ENCODE measurements around the gene CRYBA2.

GRCh38 chr2:218953366-218953954 lies 39.8 kb downstream of the CRYBA2 start:
- TF ChIP-seq CTCF (conservative IDR thresholded peaks at IDR 0.05 in 1 of 2, IDR thresholded peaks at IDR 0.05 in 1 of 2; ENCODE audit: extremely low read depth in 1 of 2, insufficient read depth in 1 of 2, low read depth in 1 of 2, low read length in 2 of 2) (peak in 1 of 2 donors; percentile 17), EZH2 (IDR thresholded peaks at IDR 0.05; ENCODE audit: borderline replicate concordance, low read length) (no peak)

All from mammary epithelial cell (primary cell).